Right renal cortex interstitium (tissue), 3 donors: ENCODE data around the gene LBH. TPM values are rescaled to one million over a fixed set of nuclear protein-coding genes. Genes with fewer than 3 reads are reported as not detected.

Experiments used
- DNase-seq, 3 donors: peaks; one replicate each; pipeline ENCODE4 v3.0.0-alpha.2; 2013; ENCODE audit warnings: low read depth in 3 of 3, low spot score in 2 of 3
- polyA plus RNA-seq, 3 donors: library from polyadenylated mRNA; unstranded; fragments of 120-200 nt; gene quantifications; one replicate each; pipeline ENCODE4 v1.2.1, GENCODE V29; 2013; ENCODE audit not compliant: insufficient read length in 3 of 3

The LBH gene
- polyA plus RNA-seq, 3 donors: 97.9 to 120 (median 106) TPM

DNA sequence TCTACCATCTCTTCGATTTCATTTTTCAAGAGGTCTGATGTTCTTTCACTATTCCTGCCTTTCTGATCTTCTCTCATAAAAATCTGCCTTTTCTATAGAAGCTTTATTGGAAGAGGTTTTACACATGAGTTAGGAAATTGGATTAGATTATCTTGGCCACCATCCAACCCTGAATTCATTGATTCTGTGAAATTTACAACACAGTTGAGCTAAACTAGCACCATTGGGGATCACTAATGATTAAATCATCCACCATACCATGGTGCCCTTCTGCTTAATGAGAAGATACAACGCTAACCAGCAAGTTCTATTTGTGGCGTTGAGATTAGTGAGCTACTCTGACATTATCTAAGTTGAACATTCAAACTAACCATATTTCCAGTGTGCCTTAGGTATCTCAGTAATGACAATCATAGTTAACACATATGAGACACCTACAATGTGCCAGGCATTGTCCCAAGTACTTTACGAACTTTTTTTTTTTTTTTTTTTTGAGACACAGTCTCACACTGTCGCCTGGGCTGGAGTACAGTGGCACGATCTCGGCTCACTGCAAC lies 17.3 kb upstream of the LBH start:
- DNase-seq: no peak

DNA sequence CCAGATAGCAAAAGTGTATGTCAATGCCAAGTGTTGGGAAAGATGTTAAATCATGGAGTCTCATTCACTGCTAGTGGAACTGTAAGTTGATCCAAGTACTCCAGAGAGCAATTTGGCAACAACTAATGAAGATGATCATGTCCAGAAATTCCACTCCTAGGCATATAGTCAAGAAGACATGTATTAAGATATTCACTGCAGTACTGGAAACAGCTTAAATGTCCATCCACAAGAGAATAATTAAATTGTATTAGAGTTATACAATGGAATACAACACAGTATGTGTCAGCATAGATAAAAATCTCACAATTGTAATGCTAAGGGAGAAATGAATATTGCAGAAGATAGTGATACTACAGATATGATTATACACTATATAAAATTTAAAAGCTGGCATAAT lies 15.2 kb upstream of the LBH start:
- no peak for DNase-seq

DNA sequence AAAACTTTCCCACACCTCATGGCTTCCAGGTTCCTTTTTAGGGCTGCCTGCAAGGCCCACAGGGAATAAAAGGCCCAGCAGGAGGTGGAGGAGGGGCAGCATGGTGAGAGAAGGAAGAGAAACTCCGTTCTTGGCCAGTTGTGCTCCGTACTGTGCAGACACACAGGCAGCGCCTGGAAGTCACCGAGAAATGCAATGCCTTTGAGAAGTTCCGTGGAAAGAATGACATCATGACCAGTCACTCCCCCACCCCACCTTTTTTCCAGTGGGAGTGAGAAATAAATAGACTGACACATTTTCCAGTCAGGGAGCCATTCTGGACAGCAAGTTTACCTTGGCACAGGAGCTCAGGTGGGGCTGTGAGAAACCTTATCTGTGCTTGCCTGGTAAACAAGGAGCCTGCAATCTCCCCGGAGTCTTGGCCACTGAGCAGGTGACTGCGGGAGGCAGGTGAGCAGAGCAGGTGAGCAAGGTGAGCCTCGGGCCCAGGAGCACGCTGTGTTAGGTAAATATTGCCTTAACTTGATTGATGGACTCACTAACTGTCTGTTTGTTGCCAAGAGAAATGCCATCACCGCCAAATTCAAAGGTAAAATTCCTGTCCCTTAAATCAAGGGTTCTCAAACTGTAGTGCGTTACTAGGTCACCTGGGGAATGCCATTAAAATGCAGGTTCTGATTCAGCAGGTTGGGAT lies 13.5 kb upstream of the LBH start:
- DNase-seq: no peak

DNA sequence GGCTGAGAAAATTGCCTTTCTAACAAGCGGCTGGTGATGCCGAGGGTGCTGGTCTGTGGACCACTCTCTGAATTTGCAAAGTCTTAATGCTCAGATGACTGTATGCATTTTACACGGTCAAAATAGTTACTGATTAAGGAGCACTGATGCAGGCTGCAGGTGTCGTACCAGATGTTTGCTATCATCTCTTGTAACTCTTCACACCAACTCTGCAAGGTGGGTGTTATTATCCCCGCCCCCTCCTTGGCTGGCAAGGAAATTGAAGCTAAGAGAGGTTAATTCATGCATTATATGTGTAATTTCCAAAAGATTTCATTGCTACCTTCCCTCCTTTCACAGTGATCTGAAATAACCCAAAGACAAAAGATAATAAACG lies 13.0 kb upstream of the LBH start:
- no peak for DNase-seq

DNA sequence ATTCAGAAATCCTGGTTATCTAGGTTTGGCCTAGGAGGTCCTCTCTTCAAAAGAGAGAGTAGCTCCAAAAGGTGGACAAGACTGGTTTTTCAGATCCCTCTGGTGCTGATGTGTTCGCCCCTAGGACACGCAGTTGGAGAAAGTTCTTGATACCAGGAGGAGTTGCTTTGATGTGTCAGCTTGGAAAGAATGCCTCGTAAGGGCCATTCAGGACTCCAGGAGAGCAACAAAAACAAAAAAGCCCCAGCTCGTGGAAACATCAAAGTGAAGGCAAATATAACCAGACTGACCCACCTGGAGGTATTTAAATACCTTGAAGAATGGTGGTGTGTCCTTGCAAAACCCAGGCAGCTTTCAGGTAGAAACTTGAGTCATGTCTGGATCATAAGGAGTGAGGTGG lies 12.5 kb upstream of the LBH start:
- no peak for DNase-seq

DNA sequence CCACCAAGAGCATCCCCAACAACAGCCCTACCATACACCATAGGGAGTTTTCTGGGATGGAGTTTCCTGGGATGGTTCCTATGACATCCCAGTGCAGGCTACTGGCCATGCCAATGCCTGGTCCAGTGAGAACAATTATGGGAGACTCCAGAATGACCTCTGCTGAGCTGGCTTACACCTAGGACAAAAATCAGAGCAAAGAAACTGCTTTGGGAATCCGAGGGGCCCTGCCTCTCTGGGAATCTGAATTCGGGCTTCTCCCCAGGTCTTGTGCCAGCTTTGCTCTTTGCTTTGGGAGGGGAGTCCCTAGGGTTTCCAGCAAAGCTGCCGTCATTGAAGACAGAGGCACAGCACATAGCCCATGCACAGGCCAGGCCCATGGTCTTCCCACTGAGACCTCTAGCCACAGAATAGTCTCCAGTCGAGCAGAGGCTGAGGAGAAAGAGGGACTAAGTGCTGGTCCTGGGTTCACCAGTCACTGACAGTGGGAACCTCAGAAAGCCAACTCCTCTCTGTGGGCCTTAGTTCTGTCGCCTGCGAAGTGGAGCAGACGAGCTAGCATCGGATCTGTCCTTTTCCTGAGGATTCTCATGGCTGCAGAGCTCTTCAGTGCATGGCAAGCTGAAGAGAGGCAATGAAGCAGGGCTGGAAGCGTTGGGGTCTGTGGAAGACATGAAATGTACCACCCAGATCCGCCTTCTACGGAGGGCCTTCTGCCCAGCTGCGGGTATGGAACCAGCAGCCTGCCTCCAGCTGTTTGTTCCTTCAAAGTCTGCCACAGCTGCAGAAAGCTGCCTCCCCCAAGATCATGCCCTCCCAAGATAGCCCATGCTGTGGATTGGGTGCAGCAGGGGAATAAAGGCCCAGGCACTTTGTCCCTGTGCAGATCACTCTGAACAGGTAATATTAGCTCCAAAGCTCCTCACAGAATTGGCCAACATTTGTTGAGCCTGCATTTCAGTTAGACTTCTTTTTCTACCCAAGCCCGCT lies 11.2 kb upstream of the LBH start:
- no peak for DNase-seq

DNA sequence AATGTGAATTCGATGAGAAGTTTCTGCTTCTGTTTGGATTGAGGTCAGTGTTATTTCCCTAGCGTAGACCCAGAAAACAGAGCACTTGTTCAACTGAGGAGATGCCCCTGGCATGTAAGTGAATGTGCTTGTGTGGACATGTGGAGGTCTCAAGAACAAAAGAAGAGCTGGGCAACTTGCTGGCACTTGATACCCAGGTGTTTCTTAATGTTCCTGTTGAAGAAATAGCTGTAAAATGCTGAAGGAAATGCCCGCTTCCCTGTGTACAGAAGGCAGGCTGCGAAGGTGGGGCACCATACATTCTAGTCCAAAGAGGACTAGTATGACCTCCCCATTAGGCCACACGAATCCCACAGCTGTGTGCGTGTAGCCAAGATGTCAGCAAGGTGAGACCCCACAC lies 9.8 kb upstream of the LBH start:
- DNase-seq: no peak

DNA sequence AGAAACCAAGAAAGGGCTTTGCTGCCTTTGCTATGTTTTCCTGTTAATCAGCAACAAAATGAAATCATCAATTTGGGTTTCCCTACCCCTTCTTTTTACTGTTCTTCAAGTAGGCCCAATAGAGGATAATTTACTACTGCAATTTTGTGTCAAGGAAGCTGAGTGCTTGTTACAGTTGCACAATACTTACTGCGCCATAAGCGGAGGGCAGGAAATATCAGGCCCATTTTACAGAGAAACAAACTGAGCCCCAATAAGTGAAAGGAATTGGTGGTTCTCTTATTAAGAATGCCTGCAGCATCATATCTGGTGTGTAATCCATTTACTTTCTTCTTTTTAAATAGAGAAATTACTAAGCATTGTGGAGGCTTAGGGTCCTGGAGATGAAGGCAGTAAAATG lies 9.3 kb upstream of the LBH start:
- no peak for DNase-seq

DNA sequence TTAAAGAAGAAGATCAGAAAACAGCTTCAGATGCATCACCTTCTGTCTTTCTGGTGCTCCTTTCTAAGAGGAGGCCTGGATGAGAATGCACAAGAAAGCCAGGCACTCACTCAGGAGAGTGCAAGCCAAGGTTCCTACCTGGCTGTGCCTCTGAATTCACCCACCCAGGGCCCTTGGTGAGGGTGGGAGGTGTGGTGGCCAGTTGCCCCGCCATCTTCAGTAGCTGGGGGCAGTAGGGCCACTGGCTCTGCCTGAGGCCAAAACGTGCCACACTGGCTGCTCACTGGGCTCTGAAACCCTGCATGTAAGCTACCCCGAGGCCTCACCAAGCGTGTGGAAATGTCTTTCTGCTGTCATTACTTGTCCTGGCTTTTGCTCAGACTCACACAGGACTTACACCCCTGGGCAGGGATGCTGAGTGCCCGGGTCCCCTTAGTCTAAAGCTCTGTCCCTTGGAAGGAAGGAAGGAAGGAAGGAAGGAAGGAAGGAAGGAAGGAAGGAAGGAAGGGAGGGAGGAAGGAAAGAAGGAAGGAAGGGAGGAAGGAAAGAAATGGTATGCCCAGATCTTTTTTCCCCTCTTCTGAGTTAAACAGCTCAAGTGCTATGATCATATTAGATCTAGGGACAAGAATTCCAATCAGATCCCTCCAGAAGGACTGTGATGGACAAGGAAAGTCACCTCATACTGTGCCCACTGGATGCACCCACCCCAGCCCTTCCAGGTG lies 8.5 kb upstream of the LBH start:
- DNase-seq: no peak

DNA sequence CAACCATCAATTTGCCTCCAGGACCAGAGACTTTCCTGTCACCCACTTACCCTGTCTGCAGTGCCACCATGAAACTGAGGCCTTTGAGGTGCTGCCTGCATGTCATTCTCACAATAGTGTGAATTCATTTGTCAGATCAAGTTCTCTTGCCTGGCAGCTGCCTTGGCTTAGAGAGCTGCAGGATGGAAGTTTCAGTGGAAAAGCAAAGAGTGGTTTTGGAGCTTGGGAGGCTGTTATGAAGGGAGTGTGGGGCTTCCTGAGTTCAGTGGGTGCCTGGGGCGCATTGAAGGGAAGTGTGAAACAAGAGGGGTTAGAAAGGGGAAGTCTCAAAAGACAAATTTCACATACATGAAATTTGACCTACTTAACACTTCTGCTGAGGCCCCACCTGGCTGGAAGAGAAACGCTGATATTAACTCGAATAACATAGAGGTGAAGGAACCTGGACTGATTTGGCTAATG lies 7.9 kb upstream of the LBH start:
- DNase-seq: no peak

DNA sequence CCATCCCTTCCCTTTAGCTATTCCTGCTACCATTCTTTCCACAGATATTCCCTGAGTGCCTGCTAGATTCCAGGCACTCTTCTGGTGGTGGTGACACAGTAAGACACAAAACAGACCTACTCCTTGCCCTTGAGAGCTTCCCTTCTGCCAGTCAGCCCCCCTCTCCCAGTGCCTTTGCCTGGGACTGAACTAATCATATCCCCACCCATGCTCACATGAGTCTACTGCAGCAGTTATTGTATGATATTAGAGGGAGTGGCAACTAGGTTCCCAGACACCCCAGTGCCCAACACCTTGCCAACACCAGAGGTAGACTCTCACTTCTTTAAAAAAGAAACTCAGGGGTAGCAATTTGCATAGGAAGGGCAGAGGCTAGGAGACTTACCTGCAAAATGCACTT lies 7.2 kb upstream of the LBH start:
- no peak for DNase-seq

DNA sequence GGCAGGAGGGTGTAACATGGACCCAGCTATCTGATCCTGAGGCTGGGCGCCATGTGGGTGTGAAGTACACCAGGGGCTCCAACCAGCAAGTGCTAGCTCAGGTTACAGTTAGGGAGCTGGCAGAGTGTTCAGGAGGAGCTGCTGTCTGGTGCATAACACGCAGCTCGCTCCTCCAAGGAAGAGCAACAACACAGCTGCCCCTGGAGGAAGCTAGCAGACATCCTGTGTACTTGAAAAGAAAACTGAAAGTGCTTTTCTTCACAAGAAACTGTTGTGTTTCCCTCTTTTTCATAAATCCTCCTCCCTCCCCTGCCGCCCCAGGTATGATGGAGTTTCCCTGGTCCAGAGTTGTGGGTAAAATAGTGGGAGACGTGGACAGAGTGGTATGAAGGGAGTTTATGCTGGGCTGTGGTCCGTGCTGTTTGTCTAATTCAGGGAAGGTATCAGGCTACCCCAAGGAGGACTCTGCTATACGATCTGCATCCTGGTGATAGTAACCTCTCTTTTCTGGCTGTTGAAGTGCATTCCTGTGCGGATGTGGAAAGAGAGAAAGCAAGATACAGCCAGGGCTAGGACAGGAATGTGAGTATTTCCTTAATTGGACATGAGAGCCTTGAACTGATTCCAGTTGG lies 6.1 kb upstream of the LBH start:
- peak in 1 of 3 donors; percentile 57 for DNase-seq

DNA sequence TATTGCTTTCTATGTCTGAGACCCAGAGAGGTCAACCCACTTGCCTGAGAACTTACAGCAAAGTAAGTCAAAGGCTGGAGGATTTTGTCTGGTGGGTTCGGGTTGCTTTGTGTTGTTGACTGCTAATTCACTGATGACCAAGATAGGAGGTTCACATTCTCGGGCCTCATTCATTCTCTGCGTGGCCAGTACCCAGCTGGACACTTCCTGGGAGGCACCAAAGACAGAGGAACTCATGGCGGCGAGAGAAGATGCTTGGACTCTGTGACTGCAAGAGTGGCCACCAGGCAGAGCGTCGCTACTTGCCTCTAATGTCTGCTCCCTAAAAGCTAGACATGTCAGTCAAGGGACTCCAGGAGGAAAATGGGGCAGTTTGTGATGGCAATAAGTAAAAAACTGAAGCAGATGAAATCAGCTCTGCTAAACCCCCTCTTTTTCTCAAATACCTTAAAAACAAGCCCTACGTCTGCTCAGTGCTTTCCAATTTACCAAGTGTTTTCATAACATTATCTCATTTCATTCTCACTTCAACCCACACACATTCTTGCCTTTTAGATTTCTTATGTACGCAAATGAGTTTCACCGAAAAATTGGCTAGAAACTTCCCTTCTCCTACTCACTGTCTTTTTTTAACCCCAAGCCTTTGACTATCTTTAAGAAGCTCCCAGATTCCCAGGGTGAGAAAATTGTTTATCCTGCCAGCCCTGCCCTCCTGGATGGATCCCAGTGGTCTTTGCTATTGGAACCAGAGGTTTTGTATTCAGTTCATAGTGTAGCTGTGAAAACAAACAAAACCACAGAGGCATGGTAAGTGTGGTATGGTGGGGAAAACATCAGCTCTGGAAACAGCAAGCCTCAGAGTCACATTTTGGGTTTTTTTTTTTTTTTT lies 4.9 kb upstream of the LBH start:
- no peak for DNase-seq

DNA sequence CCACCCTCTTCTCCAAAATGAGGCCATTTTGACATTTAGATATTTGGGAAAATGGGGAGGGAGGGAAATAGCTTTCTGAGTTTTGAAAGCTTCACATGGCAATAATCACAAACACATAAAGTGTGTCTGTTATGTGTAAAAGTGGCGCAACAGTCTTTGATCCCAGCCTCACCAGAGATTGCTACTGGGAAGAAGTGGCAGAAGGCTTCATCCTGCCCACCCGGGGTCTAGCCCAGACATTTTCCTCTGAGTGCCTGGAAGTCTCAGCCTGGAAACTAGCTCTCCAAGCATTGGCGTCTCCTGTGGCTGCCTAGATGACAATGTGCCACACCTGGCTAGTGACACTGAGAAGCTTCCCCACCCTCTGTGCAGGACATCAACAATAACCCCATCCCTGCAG lies 1.7 kb upstream of the LBH start:
- no peak for DNase-seq

DNA sequence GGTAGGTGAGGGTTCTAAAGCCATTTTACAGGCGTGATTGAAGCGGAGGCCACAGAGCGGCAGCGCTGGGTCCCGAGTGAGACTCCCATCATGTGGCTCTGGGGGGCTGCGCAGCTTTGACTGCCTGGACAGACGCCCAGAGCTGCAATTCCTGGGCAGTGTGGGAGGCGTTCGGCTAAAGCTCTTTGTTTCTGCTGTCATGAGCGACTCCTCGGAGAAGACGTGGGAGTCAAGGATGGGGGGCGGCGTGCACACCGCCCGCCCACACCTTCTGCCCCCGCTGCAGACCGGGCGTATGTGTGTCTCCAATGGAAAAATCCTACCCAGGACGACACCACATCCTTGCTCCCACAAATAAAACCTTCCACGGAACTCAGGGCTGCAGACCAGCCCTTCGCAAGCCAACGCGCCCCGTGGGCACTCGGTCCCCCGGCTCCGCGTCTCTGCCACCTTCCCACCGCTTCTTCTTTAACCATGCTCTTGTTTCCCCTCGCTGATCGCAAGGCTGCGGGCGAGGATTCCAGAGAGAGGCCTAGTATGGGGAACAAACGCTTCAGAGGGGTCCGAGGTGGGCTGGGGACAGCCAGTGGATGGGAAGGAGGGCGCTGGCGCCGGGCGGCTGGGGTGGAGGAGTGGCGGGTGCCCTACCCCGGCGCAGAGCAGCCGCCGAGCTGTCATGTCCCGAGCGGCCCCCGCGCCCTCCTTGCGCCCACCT lies 680 bp upstream of the LBH start:
- DNase-seq: peak in 1 of 3 donors; percentile 69

DNA sequence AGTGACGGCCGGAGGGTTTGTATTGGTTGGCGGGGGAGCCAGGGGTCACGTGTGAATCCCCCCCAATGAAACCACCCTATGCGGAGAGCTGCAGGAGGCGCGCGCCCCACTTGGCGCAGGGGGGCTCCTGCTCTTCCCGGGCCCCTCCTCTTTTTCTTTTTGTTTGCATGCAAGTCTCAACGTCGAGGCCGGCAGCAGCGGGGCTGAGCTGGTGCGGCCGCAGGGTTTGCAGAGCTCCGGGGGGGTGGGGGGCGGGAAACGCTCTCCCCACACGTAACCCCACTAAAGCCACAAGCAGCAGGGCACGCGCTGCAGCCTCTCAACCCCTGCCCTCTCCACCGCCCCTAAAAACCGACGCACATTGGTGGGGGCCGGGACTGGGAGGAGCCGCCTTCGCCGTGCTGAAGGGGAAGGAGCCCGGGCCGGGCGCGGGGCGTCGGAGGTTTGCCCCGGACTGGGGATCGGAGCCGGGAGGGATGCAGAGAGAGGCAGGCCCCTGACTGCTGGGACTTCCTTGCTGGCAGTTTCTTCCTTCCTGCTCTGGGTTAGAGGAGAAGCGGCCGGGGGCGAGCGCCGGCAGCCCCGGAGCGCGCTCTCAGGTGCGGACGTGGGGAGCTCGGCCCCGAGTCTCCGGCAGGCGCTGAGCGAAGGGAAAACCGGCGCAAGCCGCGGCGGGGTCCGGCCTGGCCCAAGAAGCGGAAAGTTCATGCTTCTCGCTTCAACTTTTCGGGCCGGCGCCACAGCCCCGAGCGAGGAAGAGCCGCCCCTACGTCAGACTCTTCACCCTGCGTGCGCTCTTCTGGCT lies 864 bp downstream of the LBH start:
- peak in 1 of 3 donors; percentile 66 for DNase-seq

DNA sequence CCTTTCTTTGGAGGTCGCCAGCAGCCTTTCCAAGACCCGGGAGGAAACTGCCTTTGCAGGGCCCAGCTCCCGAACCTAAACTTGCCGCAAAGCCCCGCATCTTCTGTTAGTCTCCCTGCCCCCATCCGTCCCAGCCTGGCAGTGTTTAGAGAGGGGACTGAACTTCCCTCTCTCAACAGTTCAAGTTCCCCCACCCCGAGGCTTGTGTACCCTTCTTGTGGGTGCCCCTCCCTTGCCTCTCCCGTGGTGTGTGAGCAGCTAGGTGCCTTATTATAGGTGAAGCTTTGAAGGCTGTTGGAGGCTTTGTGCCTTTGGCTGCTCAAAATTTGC lies 1.4 kb downstream of the LBH start:
- DNase-seq: no peak
